ENCODE data around the gene PRR13.

PRR13 gene

DNA sequence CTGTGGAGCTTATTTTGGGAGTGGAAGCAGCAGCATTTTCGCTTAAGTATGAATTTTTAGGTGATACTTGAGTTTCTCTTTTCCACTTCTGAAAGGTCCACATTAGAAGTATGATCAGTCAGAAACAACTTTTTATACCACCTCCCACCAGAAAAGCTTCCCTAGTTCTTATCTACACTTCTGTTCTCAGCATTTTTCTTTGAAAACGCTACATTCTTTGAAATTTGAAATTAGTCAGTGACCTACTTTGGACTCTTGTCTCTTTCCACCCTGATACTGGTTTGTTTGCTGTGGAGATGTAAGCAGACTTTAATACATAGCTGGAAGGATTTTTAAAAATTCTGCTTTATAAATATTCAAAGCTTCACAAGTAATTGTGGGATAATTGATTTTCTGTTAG, 32.5 kb downstream of the PRR13 start:
- no peak for DNase-seq

DNA sequence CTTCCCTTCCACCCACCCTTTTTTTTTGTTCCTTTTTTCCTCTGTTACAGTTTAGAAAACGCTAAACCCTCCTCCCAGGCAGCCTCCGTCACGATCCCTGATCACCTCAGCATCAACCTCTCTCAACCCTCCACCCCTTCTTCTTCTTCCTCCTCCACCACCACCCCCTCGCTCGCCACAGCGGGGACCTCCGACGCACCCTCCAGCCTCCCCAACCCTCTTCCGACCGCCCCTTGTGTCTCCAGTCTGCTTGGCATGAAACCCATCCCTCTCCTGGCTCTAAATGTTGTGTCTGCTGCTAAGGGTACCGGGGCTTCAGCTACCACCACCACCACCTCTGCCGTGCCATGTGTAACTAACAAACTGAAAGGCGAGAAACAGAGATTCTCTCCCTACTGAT, 33.3 kb downstream of the PRR13 start:
- no peak for DNase-seq

DNA sequence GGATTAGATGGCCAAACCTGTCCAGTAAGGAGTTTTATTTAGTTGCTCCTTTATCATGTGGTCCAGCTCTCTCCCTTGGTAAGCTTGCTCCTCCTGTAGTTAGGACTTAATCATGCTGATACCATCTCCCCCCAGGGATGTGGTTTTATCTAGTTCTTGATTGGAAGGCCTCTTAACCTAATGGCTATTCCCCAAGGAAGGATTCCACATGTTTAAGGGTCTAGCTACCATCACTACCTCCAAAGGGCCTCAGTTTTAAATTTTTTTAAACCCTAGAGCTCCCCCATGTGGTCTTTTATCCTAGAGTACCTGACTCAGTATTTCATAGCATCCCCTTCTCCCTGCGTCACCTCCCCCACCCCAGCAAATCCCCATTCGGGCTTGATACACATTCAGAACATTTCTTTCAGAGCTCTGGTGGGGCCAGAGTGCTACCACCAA, 35.3 kb downstream of the PRR13 start:
- DNase-seq: peak; percentile 45

DNA sequence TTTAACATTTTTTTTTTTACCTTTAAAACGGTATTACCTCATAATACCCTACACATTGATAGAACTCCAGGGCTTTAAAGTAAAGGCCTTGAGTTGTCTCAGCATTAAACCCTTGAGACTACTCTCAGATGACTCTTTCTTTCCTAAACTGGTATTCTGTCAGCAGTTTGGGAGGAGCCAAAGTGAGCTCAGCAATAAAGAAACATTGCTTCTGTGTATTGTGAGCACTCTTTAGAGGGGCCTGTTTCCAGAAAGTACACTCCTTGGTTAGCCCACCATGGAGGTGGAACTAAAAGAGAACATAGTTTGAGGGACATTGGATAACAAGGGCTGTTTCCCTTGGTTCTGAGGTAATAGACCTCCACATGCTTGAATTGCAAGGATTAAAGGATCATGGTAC, 37.3 kb downstream of the PRR13 start:
- no peak for DNase-seq

DNA sequence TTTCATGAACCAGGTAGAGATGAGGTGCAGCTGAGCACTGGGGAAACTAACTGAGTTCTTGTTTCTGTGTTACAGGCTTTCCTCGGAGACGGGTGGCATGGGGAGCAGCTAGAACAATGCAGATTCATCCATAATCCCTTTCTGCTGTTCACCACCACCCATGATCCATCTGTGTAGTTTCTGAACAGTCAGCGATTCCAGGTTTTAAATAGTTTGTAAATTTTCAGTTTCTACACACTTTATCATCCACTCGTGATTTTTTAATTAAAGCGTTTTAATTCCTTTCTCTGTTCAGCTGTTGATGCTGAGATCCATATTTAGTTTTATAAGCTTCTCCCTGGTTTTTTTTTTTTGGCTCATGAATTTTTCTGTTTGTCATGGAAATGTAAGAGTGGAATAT, 37.8 kb downstream of the PRR13 start:
- DNase-seq: no peak

DNA sequence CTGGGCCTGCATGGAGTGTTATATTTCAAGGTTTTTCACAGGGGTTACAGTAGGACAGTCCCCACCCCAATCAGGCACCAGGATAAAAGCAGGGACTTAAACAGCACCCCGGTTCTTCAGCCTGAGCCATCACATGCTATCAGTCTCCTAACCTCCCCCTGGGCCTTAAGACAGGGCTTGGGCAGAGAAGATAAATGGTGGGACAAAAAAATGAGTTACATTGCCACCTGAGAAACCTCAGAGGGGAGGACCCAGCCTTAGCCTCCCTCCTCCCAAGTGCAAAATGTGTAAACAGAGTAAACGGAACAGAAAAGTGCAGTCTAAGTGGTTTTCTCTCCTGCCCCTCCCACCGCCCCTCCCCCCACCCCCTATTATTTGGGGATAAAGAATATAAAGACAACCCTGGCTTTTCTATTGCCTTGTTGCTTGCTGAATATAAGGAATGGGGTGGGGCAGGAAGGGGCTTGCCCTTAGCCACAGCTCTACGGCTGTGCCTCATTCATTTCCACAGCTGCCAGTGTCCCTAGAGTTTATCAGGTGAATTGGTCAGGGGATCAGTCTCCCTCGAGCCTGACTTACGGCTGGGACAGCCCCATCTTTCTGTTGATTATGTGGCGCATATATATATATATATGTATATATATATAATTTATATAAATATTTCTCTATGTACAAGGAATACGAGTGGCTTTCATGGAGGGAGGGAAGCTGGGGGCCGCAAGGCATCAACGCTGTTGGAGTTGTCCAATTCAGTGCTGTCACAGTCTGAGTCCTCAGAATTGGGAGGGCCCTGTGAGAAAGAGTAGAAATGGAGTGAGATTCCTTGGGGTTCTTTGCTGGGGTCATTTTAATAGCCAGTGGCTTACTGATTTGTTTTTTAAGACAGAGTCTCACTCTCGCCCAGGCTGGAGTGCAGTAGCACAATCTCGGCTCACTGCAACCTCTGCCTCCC, 39.2 kb downstream of the PRR13 start:
- DNase-seq: no peak

DNA sequence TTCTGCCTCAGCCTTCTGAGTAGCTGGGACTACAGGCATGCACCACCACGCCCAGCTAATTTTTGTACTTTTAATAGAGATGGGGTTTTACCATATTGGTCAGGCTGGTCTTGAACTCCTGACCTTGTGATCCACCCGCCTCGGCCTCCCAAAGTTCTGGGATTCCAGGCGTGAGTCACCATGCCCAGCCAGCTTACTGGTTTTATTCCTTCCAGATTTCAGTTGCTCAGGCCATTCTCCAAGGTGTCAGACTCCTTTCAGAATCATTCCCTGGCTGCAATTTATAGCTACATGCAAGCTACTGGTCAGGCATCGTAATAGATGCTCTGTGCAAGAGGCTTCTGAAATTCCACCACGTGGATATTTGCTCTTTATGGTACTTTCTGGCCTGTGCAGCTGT, 39.9 kb downstream of the PRR13 start:
- DNase-seq: peak; percentile 46

DNA sequence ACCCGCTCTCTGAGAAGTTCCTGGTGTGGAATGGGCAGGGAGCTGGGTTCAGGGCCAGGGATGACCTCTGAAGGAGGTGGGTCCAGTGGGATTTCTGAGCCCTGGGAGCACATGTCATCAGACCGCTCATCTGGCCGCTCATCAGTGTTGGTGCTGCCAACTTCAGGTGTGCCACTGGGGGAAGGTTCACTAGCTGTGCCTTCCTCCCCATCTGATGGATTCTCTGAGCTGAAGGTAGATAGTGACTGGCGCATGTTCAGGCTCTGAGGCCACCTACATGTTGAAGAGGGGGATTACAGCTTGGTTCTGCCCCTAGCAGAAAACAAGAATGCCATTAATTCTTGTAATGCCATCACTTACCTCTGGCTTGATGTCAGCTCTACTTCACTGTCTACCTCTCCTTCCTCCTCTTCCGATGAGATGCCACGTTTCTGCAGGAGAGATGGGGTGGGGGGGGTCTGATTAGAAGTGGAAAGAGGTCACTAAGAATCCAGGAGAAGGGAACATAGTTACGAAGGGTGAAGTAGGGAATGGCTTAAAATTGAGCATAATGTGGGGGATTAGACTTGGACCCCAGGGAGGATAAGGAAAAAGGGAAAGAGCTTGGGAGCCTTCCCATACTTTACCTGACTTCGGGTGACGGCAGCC, 40.5 kb downstream of the PRR13 start:
- peak; percentile 31 for DNase-seq

DNA sequence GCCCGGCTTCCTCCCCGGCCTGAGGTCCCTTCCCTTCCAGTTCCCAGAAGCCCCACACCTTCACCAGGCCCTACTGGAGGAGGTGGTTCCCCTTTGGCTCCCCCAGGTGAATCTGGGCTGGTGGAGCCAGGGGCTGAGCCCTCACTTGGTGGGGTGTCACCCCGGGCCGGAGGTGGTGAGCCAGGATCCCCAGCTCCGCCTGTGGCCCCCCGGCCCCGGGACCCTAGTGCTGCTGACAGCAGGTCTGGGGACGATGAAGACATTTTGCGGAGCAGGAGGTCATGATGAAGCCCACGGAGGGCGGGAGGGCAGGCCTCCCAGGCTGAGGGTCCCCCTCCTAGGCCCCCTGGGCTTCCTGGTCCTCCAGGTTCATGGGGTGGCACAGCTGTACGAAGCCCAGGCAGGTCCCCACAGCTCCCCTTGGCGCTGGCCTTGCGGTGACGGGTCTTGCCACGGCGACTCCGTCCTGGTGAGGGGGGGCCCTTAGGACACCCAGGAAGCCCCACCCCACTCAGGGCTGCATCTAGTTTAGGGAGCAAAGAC, 41.2 kb downstream of the PRR13 start:
- no peak for DNase-seq

DNA sequence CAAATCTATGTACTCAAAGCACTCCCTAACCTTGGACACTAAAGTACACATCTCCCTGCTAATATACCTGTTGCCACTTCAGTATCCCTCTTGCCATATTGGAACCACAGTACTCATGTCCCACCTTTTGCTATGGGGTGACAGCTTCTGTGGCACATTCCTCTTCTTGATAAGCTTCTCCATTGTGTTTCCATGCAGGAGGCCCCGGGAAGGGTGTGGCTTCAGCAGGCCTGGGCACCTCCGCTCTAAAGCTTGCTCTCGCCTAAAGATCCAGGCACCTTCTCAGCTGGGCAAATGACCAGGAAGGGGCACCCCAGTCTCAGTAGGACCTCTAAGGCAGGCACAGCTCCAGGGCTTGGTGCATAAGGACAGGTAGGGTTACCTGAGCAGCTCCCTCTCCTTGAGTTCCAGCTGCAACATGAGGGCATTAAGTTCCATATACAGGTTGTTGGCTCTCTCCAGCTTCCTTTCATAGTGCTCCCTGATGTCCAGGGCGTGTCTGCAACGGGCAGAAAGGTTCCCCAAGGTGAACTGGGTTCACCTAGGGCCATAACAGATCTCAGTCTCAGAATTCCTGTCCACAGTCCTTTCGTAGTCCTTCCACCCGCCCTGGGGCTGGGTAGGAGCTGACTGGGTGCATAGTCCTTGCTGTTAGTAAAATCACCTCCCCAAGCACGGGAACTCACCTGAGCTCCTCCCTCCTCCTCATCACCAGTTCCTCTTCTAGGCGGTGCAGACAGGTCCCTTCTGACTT, 41.9 kb downstream of the PRR13 start:
- no peak for DNase-seq

DNA sequence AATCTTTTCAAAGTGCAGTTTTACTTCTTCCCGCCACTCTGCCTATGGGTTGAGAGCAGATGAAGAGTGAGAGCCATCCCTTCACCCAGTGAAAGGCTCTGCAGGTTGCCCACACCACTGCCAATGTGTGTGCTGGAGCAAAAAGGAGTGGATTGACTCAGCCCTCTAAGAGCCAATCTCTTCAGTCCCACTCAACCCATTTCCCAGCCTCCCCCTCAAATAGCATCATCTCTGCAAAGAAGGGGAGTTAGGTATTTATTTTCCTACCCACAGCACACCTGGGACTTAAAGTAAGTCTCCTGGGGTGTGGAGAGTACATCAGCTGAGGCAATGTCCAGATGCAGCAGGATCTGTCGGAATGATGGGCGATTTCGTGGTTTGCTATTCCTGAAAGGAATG, 42.4 kb downstream of the PRR13 start:
- no peak for DNase-seq

DNA sequence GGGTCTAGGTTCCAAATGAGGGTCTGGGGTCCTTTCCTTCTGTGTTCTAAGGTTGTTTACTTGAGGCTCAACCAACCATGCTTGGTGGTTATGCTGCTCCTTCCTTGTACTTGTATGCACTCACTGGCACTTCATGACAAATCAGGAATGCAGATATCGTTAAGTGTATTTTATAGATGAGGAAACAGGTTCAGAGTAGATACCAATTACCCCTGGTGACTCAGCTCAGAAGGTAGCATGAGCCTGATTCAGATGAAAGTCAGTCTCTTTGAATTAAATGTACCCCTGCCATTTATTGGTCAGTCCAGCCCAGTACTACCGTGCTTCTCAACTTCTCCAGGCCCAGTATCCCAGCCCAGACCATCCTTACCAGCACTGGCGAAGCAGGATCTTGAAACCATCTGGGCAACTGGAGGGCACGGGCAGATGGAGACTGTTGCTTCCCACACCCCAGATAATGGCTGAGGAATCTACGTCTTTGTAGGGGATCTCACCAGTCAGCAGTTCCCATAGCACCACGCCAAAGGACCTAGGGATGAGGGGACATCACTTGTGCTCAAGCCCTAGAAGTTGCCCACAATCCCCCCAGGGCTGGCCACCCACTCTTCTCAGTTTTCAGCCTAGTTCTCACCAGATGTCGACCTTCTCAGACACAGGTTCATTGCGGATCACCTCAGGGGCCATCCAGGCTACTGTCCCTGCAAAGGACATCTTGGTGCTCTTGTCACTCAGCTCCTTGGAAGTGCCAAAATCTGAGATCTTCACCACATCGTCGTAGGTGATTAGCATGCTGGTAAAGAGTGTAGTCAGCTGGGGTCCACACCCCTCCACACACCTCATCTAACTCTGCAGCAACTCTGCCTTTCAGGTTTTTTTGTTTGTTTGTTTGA, 43.4 kb downstream of the PRR13 start:
- DNase-seq: peak; percentile 28

DNA sequence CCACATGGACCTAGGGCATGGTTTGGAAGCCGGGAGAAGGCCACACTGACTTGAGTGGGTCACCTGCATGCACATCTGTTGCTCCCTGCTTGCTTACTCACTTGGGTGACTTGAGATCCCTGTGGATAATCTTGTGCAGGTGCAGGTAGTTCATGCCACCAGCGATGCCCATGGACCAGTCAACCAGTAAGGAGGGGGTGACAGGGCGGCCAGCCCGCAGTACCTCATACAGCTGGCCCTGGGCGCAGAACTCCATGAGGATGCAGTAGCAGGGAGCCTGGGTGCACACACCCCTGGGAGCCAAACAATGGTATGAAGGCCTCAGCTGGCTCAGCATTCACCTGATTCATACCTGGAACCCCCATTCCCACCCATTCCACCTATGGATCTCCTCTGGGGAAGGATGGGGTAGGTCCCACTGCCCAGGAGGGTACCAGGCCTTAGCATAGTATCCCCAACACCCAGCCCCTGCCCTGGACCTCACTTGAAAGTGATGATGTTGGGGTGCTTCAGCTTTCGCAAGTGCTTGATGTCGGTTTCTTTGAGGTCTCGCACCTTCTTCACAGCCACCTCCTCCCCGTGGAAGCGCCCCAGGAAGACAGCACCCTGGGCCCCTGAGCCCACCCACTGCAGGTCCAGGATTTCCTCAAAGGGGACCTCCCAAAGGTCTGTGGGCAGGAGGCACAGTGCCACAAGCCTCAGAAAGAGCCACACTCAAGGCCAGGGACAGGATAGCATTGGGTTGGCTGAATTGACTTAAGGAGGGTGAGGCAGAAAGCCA, 44.6 kb downstream of the PRR13 start:
- no peak for DNase-seq

DNA sequence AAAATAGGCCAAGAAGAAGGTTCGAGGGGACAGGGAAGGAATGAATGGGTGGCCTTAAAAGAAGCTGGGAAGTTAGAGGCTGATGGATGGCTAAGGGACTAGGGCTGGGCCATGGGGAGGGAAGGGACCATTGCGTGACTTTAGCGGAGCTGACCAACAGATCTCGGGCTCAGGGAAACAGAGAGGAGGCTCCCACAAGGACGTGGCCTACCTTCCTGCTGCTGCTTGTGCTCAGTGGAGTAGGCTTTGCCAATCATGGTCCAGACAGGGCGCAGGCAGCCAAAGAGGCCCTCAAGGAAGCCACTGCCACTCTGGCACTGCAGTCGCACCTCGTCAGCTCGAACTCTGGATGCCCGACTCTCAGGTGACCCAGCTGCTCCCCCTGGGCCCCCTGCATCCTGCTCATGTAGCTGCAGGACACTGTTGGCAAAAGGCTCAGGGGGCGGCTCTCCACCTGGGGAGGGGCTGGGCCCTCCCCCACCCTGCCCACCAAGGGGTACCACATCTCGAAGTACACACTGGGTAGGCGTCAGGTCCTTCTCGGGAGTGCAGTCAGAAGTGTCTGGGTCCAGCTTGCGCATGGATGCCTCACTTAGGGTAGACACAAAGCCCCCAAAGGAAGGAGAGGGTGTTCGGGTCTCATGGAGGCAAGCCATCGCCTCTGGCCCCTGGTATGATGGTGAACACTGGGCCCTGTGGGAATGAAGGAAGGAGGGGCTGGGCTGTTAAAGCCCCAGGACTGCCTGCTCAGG, 45.4 kb downstream of the PRR13 start:
- DNase-seq: no peak

DNA sequence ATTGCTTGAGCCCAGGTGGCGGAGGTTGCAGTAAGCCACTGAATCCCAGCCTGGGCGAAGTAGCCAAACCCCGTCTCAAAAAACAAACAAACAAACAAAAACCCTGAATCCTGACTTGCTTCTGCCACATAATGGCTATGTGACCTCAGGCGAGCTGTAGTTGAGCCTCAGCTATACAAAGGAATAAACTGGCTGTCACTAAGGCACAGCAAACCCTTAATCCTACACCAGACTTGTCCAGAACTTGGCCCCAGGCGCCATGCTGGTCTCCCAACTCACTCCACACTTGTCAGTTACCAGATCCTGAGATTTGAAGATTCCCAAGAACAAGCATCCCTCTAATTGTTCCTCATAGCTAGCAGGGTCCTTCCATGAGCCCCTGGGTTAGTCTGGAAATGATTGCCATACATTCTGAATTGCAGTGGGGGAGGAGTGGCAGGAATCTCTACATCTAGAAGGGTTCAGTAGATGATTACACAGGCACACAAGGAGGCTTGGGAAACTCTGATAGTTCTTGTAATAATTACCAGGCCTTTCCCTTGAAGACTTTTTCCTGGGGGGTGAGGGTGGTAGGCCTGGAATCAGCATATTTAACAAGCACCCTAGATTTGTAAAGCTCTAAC, 47.8 kb downstream of the PRR13 start:
- DNase-seq: no peak

DNA sequence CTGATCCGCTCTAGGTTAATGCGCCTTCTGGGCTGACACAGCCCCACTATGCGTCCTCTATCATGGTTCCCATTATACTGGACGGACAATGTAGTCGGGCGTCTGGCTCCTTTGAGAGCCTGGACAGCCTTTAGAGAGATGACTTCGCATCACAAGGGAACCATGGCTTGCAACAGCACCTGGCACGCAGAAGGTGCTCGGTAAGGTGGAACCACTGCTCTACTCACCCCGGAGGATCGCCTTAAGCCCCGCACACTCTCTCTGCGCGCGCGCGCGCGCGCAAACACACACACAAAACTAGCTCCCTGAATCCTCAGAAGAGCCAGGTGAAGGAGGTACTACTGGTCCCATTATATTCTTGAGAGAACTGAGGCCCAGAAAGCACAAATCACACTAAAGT, 50.7 kb downstream of the PRR13 start:
- DNase-seq: no peak

DNA sequence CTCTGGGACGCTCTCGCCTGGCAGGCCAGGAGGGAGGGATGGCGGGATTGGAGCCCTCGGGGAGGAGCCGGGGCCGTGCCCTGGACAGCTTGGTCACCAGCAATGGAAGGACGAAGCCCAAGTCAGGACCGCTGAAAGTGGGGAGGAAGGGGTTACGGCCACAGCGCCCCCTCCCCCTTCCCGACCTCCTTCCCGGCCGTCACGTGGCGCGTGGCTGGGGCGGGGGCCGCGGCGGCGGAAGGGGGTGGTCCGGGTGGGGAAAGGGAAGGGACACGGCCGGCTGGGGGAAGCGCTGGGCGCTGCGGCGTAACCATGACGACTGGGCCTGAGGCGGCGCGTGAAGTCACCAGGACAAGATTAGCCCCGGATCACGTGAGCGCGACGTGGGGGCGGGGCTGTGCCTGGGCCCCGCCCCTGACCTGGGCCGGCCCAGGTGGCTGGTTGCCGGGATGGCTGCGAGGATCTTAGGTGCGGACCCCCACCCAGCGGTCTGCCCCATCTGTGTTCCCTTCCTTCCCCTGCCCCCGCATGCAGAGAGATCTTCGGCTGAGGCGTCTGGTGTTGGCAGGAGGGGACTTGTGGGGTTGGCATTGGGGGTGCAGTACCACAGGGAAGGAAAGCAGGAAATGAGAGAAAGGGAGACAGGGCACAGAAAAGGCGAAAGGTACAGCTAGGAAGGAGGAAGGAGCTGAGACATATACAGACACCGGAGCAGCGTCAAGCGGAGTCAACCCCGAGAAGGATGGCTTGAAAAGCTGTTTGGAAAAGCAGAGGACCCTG, 51.5 kb downstream of the PRR13 start:
- DNase-seq: peak; percentile 91

DNA sequence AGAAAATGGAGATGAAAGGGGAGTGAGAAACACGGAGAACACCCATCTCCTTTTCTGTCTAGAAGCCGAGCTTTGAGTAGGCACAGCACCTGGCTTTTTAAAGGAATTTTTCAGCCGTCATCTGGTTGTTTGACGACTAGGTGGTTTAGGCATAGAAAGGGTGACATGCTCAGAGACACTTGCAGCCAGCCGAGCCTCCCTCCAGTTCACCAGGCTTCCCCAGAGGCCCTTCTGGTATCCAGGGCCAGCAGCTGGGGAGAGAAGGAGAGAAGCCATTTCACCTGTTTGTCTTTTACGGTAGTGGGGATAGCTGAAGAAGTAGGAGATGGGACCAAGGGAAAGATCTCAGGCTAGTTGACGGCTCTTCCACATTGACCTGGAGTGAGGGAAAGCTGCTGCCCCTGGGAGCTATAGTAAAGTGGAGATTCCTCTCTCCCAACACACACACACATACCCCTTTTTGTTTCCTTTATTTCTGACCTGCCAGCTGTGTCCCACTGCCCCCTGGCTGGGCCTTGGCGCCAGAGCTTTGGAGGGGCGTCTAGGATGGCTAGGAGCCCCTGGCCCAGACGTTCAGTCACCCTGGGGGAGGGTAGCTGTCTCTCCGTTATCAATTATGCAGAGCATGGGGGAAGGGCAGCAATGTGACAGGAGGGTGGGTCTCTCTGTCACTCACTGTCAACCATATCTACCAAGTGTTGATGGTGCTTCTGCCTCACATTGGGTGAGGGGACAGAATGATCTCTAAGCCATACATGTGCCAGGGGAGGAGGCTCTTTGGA, 52.3 kb downstream of the PRR13 start:
- DNase-seq: no peak
